ENCODE data around the gene ALOX15.

- TF ChIP-seq, protein P1, sequence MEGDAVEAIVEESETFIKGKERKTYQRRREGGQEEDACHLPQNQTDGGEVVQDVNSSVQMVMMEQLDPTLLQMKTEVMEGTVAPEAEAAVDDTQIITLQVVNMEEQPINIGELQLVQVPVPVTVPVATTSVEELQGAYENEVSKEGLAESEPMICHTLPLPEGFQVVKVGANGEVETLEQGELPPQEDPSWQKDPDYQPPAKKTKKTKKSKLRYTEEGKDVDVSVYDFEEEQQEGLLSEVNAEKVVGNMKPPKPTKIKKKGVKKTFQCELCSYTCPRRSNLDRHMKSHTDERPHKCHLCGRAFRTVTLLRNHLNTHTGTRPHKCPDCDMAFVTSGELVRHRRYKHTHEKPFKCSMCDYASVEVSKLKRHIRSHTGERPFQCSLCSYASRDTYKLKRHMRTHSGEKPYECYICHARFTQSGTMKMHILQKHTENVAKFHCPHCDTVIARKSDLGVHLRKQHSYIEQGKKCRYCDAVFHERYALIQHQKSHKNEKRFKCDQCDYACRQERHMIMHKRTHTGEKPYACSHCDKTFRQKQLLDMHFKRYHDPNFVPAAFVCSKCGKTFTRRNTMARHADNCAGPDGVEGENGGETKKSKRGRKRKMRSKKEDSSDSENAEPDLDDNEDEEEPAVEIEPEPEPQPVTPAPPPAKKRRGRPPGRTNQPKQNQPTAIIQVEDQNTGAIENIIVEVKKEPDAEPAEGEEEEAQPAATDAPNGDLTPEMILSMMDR (IDR thresholded peaks at IDR 0.05; ENCODE audit: poor library complexity, severe bottlenecking), result no peak
- TF ChIP-seq EZH2 (IDR thresholded peaks at IDR 0.05; ENCODE audit: borderline replicate concordance, insufficient read depth, low read length, poor library complexity, severe bottlenecking) (no peak), SMC3 (conservative IDR thresholded peaks at IDR 0.05; ENCODE audit: poor library complexity) (no peak), TAF1 (IDR thresholded peaks at IDR 0.05; ENCODE audit: low read depth) (no peak), EP300 (conservative IDR thresholded peaks at IDR 0.05; ENCODE audit: poor library complexity, severe bottlenecking) (no peak), POLR2AphosphoS5 (IDR thresholded peaks at IDR 0.05) (no peak), RAD21 (conservative IDR thresholded peaks at IDR 0.05) (no peak), MXI1 (conservative IDR thresholded peaks at IDR 0.05; ENCODE audit: poor library complexity, severe bottlenecking) (no peak)
- TF ChIP-seq, protein P2, sequence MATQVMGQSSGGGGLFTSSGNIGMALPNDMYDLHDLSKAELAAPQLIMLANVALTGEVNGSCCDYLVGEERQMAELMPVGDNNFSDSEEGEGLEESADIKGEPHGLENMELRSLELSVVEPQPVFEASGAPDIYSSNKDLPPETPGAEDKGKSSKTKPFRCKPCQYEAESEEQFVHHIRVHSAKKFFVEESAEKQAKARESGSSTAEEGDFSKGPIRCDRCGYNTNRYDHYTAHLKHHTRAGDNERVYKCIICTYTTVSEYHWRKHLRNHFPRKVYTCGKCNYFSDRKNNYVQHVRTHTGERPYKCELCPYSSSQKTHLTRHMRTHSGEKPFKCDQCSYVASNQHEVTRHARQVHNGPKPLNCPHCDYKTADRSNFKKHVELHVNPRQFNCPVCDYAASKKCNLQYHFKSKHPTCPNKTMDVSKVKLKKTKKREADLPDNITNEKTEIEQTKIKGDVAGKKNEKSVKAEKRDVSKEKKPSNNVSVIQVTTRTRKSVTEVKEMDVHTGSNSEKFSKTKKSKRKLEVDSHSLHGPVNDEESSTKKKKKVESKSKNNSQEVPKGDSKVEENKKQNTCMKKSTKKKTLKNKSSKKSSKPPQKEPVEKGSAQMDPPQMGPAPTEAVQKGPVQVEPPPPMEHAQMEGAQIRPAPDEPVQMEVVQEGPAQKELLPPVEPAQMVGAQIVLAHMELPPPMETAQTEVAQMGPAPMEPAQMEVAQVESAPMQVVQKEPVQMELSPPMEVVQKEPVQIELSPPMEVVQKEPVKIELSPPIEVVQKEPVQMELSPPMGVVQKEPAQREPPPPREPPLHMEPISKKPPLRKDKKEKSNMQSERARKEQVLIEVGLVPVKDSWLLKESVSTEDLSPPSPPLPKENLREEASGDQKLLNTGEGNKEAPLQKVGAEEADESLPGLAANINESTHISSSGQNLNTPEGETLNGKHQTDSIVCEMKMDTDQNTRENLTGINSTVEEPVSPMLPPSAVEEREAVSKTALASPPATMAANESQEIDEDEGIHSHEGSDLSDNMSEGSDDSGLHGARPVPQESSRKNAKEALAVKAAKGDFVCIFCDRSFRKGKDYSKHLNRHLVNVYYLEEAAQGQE (IDR thresholded peaks at IDR 0.05; ENCODE audit: borderline replicate concordance), result no peak
Observed at GRCh38 chr17:4641297-4642195, at the start of gene ALOX15.

Measured in neural cell (in vitro differentiated cells).